H1 (cell line): ENCODE results near the gene TBX4. TPM values are rescaled to one million over a fixed set of nuclear protein-coding genes. Genes with fewer than 3 reads are reported as not detected.

Source experiments
- CTCF ChIA-PET: fragments of 300-600 bp; sonication (Branson Sonifier 250); formaldehyde crosslinking; loops from one replicate; lab custom pipeline; 2021; ENCODE audit not compliant: partially characterized antibody; lab: Charles Lee
- POLR2A ChIA-PET: fragments of 300-600 bp; sonication (Branson Sonifier 250); formaldehyde crosslinking; loops from one replicate; lab custom pipeline; 2021; ENCODE audit warnings: inconsistent platforms; ENCODE audit not compliant: partially characterized antibody; lab: Charles Lee
- DNase-seq, 2 experiments: peaks; one replicate each; pipeline versions ENCODE4 v3.0.0 to v3.0.0-alpha.2; 2010 to 2022; ENCODE audit warnings: low spot score in 2 of 2, low read depth in 1 of 2, mixed read lengths in 1 of 2
- FAIRE-seq: peaks from 2 replicates; lab custom pipeline; 2011; peaks lifted over from hg19 to GRCh38; lab: Jason Lieb, UNC
- H2AFZ ChIP-seq: 2 replicates; pipeline ENCODE4 v1.8.1; 2012; ENCODE audit warnings: low read length, inconsistent platforms
- H2AK5ac ChIP-seq: 2 replicates; pipeline ENCODE4 v1.6.1; 2013; ENCODE audit warnings: low read depth, low read length
- H2BK120ac ChIP-seq: replicated peaks from 2 replicates; pipeline ENCODE3; 2013; ENCODE audit warnings: low read depth, low read length, inconsistent platforms
- H2BK12ac ChIP-seq: 2 replicates; pipeline ENCODE4 v1.6.1; 2013; ENCODE audit warnings: low read depth, low read length
- H2BK15ac ChIP-seq: 2 replicates; pipeline ENCODE4 v1.6.1; 2013; ENCODE audit warnings: low read length
- H2BK20ac ChIP-seq: 2 replicates; pipeline ENCODE4 v1.6.1; 2013; ENCODE audit warnings: low read length
- H2BK5ac ChIP-seq: 2 replicates; pipeline ENCODE4 v1.6.1; 2013; ENCODE audit warnings: low read depth, low read length
- H3K14ac ChIP-seq: 2 replicates; pipeline ENCODE4 v1.6.1; 2013; ENCODE audit warnings: inconsistent platforms; ENCODE audit not compliant: insufficient read length
- H3K18ac ChIP-seq: 2 replicates; pipeline ENCODE4 v1.6.1; 2013; ENCODE audit warnings: low read length; ENCODE audit errors: extremely low read depth
- H3K23ac ChIP-seq: 2 replicates; pipeline ENCODE4 v1.6.1; 2013; ENCODE audit warnings: inconsistent platforms; ENCODE audit not compliant: insufficient read length
- H3K23me2 ChIP-seq: 2 replicates; pipeline ENCODE4 v1.6.1; 2013; ENCODE audit warnings: low read depth, low read length
- H3K27ac ChIP-seq: 2 replicates; pipeline ENCODE4 v1.6.1; 2011; ENCODE audit warnings: low read depth, low read length, inconsistent platforms
- H3K27me3 ChIP-seq, 4 experiments: replicated peaks in 1 of 4; 1 replicate in 1 of 4; 2 replicates in 3 of 4; pipeline versions ENCODE4 v1.6.1 to v1.8.1; 2011 to 2013; ENCODE audit warnings: low read length in 3 of 4, mild to moderate bottlenecking in 3 of 4, inconsistent platforms in 2 of 4, mixed read lengths in 2 of 4, moderate library complexity in 1 of 4; ENCODE audit not compliant: control insufficient read depth in 3 of 4, insufficient read depth in 3 of 4; ENCODE audit errors: extremely low read depth in 1 of 4
- H3K36me3 ChIP-seq, 4 experiments: 2 replicates each; pipeline versions ENCODE4 v1.6.1 to v1.8.1; 2011 to 2013; ENCODE audit warnings: mild to moderate bottlenecking in 4 of 4, low read length in 3 of 4, moderate library complexity in 2 of 4, control low read depth in 1 of 4, inconsistent platforms in 1 of 4; ENCODE audit not compliant: insufficient read depth in 4 of 4, control insufficient read depth in 2 of 4
- H3K4ac ChIP-seq: replicated peaks from 2 replicates; pipeline ENCODE3; 2013; ENCODE audit warnings: low read length, low read depth, mixed read lengths, inconsistent platforms; ENCODE audit not compliant: insufficient read length
- H3K4me1 ChIP-seq, 4 experiments: replicated peaks in 1 of 4; 1 replicate in 1 of 4; 2 replicates in 3 of 4; pipeline versions ENCODE4 v1.6.1 to v1.8.1; 2011 to 2013; ENCODE audit warnings: low read length in 3 of 4, inconsistent platforms in 2 of 4, mixed read lengths in 1 of 4; ENCODE audit not compliant: insufficient read depth in 4 of 4, control insufficient read depth in 3 of 4
- H3K4me2 ChIP-seq, 2 experiments: 2 replicates each; pipeline versions ENCODE4 v1.6.1 to v1.8.1; 2011 to 2013; ENCODE audit warnings: low read depth in 2 of 2, low read length in 2 of 2, control low read depth in 1 of 2, inconsistent platforms in 1 of 2, mild to moderate bottlenecking in 1 of 2; ENCODE audit not compliant: insufficient read depth in 1 of 2
- H3K4me3 ChIP-seq, 4 experiments: fragments of 200-600, 300-600 bp in 1 of 4; sonication (generic), shearing (Covaris generic), sonication (Bioruptor Twin) in 1 of 4; 2 replicates each; pipeline versions ENCODE4 v1.5.1 to v1.8.1; 2011 to 2016; ENCODE audit warnings: low read length in 4 of 4, low read depth in 3 of 4, control low read depth in 2 of 4, inconsistent platforms in 2 of 4, mild to moderate bottlenecking in 2 of 4, mixed read lengths in 1 of 4, moderate library complexity in 1 of 4; ENCODE audit not compliant: insufficient read depth in 2 of 4; ENCODE audit errors: extremely low read depth in 1 of 4
- H3K56ac ChIP-seq: replicated peaks from 2 replicates; pipeline ENCODE3; 2013; ENCODE audit warnings: low read depth, mild to moderate bottlenecking, mixed read lengths, low read length, inconsistent platforms; ENCODE audit not compliant: insufficient read length
- H3K79me1 ChIP-seq: 2 replicates; pipeline ENCODE4 v1.6.1; 2013; ENCODE audit warnings: low read depth, low read length, control low read depth
- H3K79me2 ChIP-seq, 2 experiments: 2 replicates each; pipeline versions ENCODE4 v1.6.1 to v1.8.1; 2012 to 2013; ENCODE audit warnings: low read length in 2 of 2, mild to moderate bottlenecking in 2 of 2, inconsistent platforms in 1 of 2; ENCODE audit not compliant: insufficient read depth in 2 of 2, control insufficient read depth in 1 of 2
- H3K9ac ChIP-seq, 4 experiments: replicated peaks in 1 of 4; 1 replicate in 1 of 4; 2 replicates in 3 of 4; pipeline versions ENCODE4 v1.6.1 to v1.8.1; 2011 to 2013; ENCODE audit warnings: low read depth in 3 of 4, low read length in 3 of 4, control low read depth in 2 of 4, mild to moderate bottlenecking in 2 of 4, moderate library complexity in 2 of 4, inconsistent platforms in 1 of 4; ENCODE audit errors: extremely low read depth in 1 of 4
- H3K9me3 ChIP-seq, 2 experiments: 2 replicates each; pipeline versions ENCODE4 v1.6.1 to v1.8.1; 2012 to 2013; ENCODE audit warnings: mild to moderate bottlenecking in 2 of 2, moderate library complexity in 2 of 2, control low read depth in 1 of 2, inconsistent platforms in 1 of 2, low read depth in 1 of 2, low read length in 1 of 2, mixed read lengths in 1 of 2; ENCODE audit not compliant: insufficient read depth in 2 of 2
- H4K20me1 ChIP-seq, 2 experiments: replicated peaks in 1 of 2; 2 replicates each; pipeline versions ENCODE3 to v1.8.1; 2011 to 2013; ENCODE audit warnings: inconsistent platforms in 2 of 2, low read length in 2 of 2, mild to moderate bottlenecking in 1 of 2; ENCODE audit not compliant: insufficient read depth in 2 of 2, control insufficient read depth in 1 of 2
- H4K5ac ChIP-seq: 2 replicates; pipeline ENCODE4 v1.6.1; 2013; ENCODE audit warnings: low read length, low read depth, mixed read lengths, inconsistent platforms; ENCODE audit not compliant: insufficient read length
- H4K8ac ChIP-seq: 2 replicates; pipeline ENCODE4 v1.8.0; 2013; ENCODE audit warnings: mild to moderate bottlenecking, moderate library complexity, low read length, inconsistent platforms; ENCODE audit not compliant: insufficient read depth; ENCODE audit errors: extremely low read depth
- H4K91ac ChIP-seq: replicated peaks from 2 replicates; pipeline ENCODE3; 2013; ENCODE audit warnings: low read length, mixed read lengths, inconsistent platforms; ENCODE audit not compliant: insufficient read length
- CREB1 ChIP-seq: IDR thresholded peaks from 2 replicates; pipeline ENCODE4 v1.6.1; 2012; ENCODE audit warnings: inconsistent platforms
- CTCF ChIP-seq, 3 experiments: IDR thresholded peaks; 1 replicate in 2 of 3; 2 replicates in 1 of 3; pipeline versions ENCODE4 v1.5.1 to v1.6.1; 2011; ENCODE audit warnings: low read length in 3 of 3, mild to moderate bottlenecking in 3 of 3, inconsistent platforms in 2 of 3, low read depth in 1 of 3, moderate library complexity in 1 of 3; ENCODE audit not compliant: insufficient read depth in 1 of 3; ENCODE audit errors: control extremely low read depth in 1 of 3
- KDM1A ChIP-seq: fragments of 200-600, 300-600 bp; sonication (generic); IDR thresholded peaks from 2 replicates; pipeline ENCODE4 v1.7.1; 2016; ENCODE audit warnings: mild to moderate bottlenecking, low read length, borderline replicate concordance
- MAFK ChIP-seq: IDR thresholded peaks from 2 replicates; pipeline ENCODE4 v1.6.1; 2012; ENCODE audit warnings: low read depth, mild to moderate bottlenecking, improper control_type of control experiment, low read length
- NANOG ChIP-seq: IDR thresholded peaks from 2 replicates; pipeline ENCODE4 v1.6.1; 2011; ENCODE audit warnings: low read length, low read depth, mild to moderate bottlenecking, inconsistent platforms; ENCODE audit not compliant: insufficient read depth, poor library complexity, severe bottlenecking
- SP4 ChIP-seq: IDR thresholded peaks from 2 replicates; pipeline ENCODE4 v1.6.1; 2012; ENCODE audit warnings: low read length, inconsistent platforms
- TBP ChIP-seq: IDR thresholded peaks from 2 replicates; pipeline ENCODE4 v1.6.1; 2011; ENCODE audit warnings: low read depth, low read length, improper control_type of control experiment
- WGBS, 2 experiments: shearing (Covaris generic) in 1 of 2; methylation state at CpG; one replicate each; pipeline versions ENCODE4 v1.1.6 to v1.1.7; 2013 to 2015; ENCODE audit warnings: low lambda C conversion rate in 2 of 2, mixed read lengths in 2 of 2, inconsistent platforms in 1 of 2, low coverage in 1 of 2, missing lambda C conversion rate in 1 of 2; ENCODE audit not compliant: insufficient replicate concordance in 2 of 2, insufficient coverage in 1 of 2, insufficient read length in 1 of 2; ENCODE audit errors: extremely low coverage in 1 of 2, missing lambda C conversion rate in 1 of 2; 5-methylcytosine and 5-hydroxymethylcytosine counted together
- polyA plus RNA-seq, 7 experiments: library from polyadenylated mRNA; depleted of rRNA in 3 of 7; stranded (reverse) in 5 of 7; unstranded in 2 of 7; fragments of >200 nt in 5 of 7; fragments of 200-250 nt in 2 of 7; gene quantifications; 1 replicate in 5 of 7; 2 replicates in 1 of 7; 4 replicates in 1 of 7; pipeline versions ENCODE4 v1.2.1 to v1.2.3, GENCODE V29; 2011 to 2013; ENCODE audit warnings: missing spikeins in 2 of 7, mixed read lengths in 2 of 7
- total RNA-seq: library from RNA; stranded (reverse); fragmentation: NEBNext Ultra II Directional; extraction: Animal tissue kit (Norgen Biotek cat#: 25700); gene quantifications from 2 replicates; pipeline ENCODE4 v1.2.1, GENCODE V29; 2021

The TBX4 gene
- total and polyA plus RNA-seq, 2 of the 8 experiments (the other 6 are each of a cell fraction or from before 2014, with no cell fraction given) = 0.02 TPM; not detected in 1

GRCh38 chr17:61487989-61488595, 35.9 kb downstream of the TBX4 start:
- Histone ChIP-seq H2BK5ac (no peak overlapping the region), H3K27me3 (no peaks in the 10 kb centered on the region), H2BK12ac (no peak overlapping the region), H4K20me1 (no peaks in the 10 kb centered on the region), H3K14ac (no peak overlapping the region), H2BK15ac (no peak overlapping the region), H3K56ac (no peak overlapping the region), H3K9ac (no peak overlapping the region), H3K4me1 (peaks cover 3 to 5% (median 4%) of the 10 kb centered on the region in 4 experiments; a peak in 5 of 7 replicates), H3K23me2 (no peaks in the 10 kb centered on the region), H3K18ac (no peak overlapping the region), H3K4me2 (no peak overlapping the region), H3K9me3 (no peaks in the 10 kb centered on the region), H3K4ac (no peak overlapping the region), H4K5ac (no peak overlapping the region), H4K8ac (no peak overlapping the region), H3K36me3 (no peaks in the 10 kb centered on the region), H2AFZ (no peak overlapping the region), H3K4me3 (no peak overlapping the region)
- CTCF ChIA-PET = interaction anchor here (12.2 kb wide), 1 partner anchor 20 kb away, joined by 171 read pairs; no protein-coding TSS in a partner anchor
- DNase-seq (no peak), FAIRE-seq (no peak)
- WGBS, 2 experiments = 77% methylated on average over 4 of the region's 9 CpGs; no CpG with 5 or more reads in 1 of the 2 experiments
- POLR2A ChIA-PET = no interaction called here
- TF ChIP-seq SP4 = no peak
- no peak for TF ChIP-seq CREB1
- no peak for TF ChIP-seq NANOG
- TF ChIP-seq TBP = no peak
- no peak for TF ChIP-seq KDM1A
- no peak for TF ChIP-seq MAFK
- TF ChIP-seq CTCF (IDR thresholded peaks at IDR 0.05; ENCODE audit: control extremely low read depth in 1 of 3, insufficient read depth in 1 of 3, low read depth in 1 of 3, low read length in 3 of 3) = no peak
- TF ChIP-seq, all 59 proteins: peak for 0
- Histone ChIP-seq H3K79me2 (no peaks in the 10 kb centered on the region), H3K27ac (no peak overlapping the region), H3K79me1 (no peaks in the 10 kb centered on the region), H2BK120ac (no peak overlapping the region), H4K91ac (no peak overlapping the region), H3K23ac (no peak overlapping the region), H2BK20ac (no peak overlapping the region), H2AK5ac (no peak overlapping the region)
